Articular chondrocyte of knee joint (primary cell): ENCODE data around the gene IZUMO3. TPM values are rescaled to one million over a fixed set of nuclear protein-coding genes. Genes with fewer than 3 reads are reported as not detected.

ENCODE experiments used
- total RNA-seq: library from RNA; depleted of rRNA; stranded (reverse); fragments of >200 nt; gene quantifications from 2 replicates; pipeline ENCODE4 v1.2.3, GENCODE V29; 2012

The IZUMO3 gene
- not detected in 2 replicates for total RNA-seq

GRCh38 chr9:24545847-24546522 is at the start of gene IZUMO3:
IZUMO3 (minus strand) TSS chr9:24545897; CDS start chr9:24545649, 248 bp downstream.

